ENCODE measurements around the gene PIGL.

DNA sequence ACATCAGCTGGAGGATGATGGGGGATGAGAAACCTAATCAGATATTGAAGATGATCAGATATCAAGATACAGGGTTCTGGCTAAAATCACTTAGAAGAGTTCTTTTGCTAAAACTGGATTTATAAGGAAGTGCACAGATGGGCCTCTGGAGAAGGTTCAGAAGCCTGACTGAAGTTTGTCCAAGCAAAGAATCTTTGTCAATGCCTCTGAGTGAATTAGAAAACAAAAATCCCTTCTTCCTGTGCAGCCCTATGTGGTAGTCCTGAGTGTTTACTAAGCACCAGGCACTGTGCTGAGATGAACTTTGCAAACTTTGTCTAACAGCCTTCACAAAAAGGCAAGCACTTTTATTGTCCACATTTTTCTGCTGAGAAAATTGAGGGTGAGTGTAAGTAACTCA lies 147.6 kb downstream of the PIGL start:
- TF ChIP-seq EZH2 (IDR thresholded peaks at IDR 0.05; ENCODE audit: borderline replicate concordance, insufficient read depth, low read depth, low read length, poor library complexity, severe bottlenecking) = no peak
- TF ChIP-seq, protein P1, sequence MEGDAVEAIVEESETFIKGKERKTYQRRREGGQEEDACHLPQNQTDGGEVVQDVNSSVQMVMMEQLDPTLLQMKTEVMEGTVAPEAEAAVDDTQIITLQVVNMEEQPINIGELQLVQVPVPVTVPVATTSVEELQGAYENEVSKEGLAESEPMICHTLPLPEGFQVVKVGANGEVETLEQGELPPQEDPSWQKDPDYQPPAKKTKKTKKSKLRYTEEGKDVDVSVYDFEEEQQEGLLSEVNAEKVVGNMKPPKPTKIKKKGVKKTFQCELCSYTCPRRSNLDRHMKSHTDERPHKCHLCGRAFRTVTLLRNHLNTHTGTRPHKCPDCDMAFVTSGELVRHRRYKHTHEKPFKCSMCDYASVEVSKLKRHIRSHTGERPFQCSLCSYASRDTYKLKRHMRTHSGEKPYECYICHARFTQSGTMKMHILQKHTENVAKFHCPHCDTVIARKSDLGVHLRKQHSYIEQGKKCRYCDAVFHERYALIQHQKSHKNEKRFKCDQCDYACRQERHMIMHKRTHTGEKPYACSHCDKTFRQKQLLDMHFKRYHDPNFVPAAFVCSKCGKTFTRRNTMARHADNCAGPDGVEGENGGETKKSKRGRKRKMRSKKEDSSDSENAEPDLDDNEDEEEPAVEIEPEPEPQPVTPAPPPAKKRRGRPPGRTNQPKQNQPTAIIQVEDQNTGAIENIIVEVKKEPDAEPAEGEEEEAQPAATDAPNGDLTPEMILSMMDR (IDR thresholded peaks at IDR 0.05) = no peak

All from B cell (primary cell).